Caco-2 (cell line): Measurements from ENCODE around the gene KLHDC3. TPM values are rescaled to one million over a fixed set of nuclear protein-coding genes. Genes with fewer than 3 reads are reported as not detected.

Source experiments
- Bru-seq: library from RNA; stranded (reverse); fragments of 400-500 nt; gene quantifications from one replicate; lab custom pipeline; 2021; lab: Mats Ljungman, UMichigan
- BruChase-seq, 2 experiments: library from RNA; stranded (reverse); fragments of 400-500 nt; gene quantifications; one replicate each; lab custom pipeline; 2021; lab: Mats Ljungman, UMichigan
- BruUV-seq: library from RNA; stranded (reverse); fragments of 400-500 nt; replicated peaks from 2 replicates; lab custom pipeline; 2021; lab: Mats Ljungman, UMichigan
- CTCF ChIA-PET: fragments of 300-600 bp; sonication (Branson Sonifier 250); formaldehyde crosslinking; loops from one replicate; lab custom pipeline; 2022; ENCODE audit warnings: antibody characterized with exemption; lab: Charles Lee
- POLR2A ChIA-PET: fragments of 300-600 bp; sonication (Branson Sonifier 250); formaldehyde crosslinking; loops from one replicate; lab custom pipeline; 2022; ENCODE audit warnings: antibody characterized with exemption; lab: Charles Lee
- DNase-seq, 2 experiments: peaks; one replicate each; pipeline versions ENCODE4 v3.0.0 to v3.0.0-alpha.2; 2020 to 2022
- H3K27me3 ChIP-seq: replicated peaks from 2 replicates; pipeline ENCODE4 v1.6.0; 2011; ENCODE audit warnings: low read length; ENCODE audit not compliant: control insufficient read depth, insufficient read depth
- H3K36me3 ChIP-seq: 2 replicates; pipeline ENCODE4 v1.5.1; 2011; ENCODE audit warnings: low read length; ENCODE audit not compliant: control insufficient read depth, insufficient read depth
- H3K4me1 ChIP-seq: fragments of 250-450 bp; sonication (Bioruptor Pico); 2 replicates; pipeline ENCODE4 v1.5.1; 2020; ENCODE audit warnings: mild to moderate bottlenecking
- H3K4me3 ChIP-seq: 2 replicates; pipeline ENCODE4 v1.5.1; 2011; ENCODE audit warnings: low read depth, mild to moderate bottlenecking, control low read depth, low read length
- H3K9me3 ChIP-seq: fragments of 250-450 bp; sonication (Bioruptor Pico); 2 replicates; pipeline ENCODE4 v1.5.1; 2020; ENCODE audit warnings: mild to moderate bottlenecking, moderate library complexity
- H3K27ac Mint-ChIP-seq: one replicate; pipeline ENCODE4 v1.8.0; 2022; ENCODE audit warnings: mixed read lengths; ENCODE audit not compliant: unreplicated experiment
- H3K27me3 Mint-ChIP-seq: one replicate; pipeline ENCODE4 v1.8.0; 2022; ENCODE audit warnings: mixed read lengths; ENCODE audit not compliant: insufficient read depth, unreplicated experiment
- H3K36me3 Mint-ChIP-seq: one replicate; pipeline ENCODE4 v1.8.0; 2022; ENCODE audit warnings: mild to moderate bottlenecking, mixed read lengths; ENCODE audit not compliant: insufficient read depth, unreplicated experiment
- H3K4me1 Mint-ChIP-seq: one replicate; pipeline ENCODE4 v1.8.0; 2022; ENCODE audit warnings: low read depth, mixed read lengths; ENCODE audit not compliant: unreplicated experiment
- H3K4me3 Mint-ChIP-seq: one replicate; pipeline ENCODE4 v1.8.0; 2022; ENCODE audit warnings: mild to moderate bottlenecking, moderate library complexity, mixed read lengths; ENCODE audit not compliant: unreplicated experiment
- H3K9me3 Mint-ChIP-seq: one replicate; pipeline ENCODE4 v1.8.0; 2022; ENCODE audit warnings: mixed read lengths; ENCODE audit not compliant: unreplicated experiment
- CTCF ChIP-seq, 2 experiments: fragments of 200-600 bp in 1 of 2; IDR thresholded peaks; 1 replicate in 1 of 2; 2 replicates in 1 of 2; pipeline versions ENCODE4 v1.5.1 to v1.8.0; 2011 to 2022; ENCODE audit warnings: antibody characterized with exemption in 1 of 2, control low read depth in 1 of 2, inconsistent platforms in 1 of 2, low read depth in 1 of 2, low read length in 1 of 2, mild to moderate bottlenecking in 1 of 2, moderate library complexity in 1 of 2; ENCODE audit not compliant: insufficient read depth in 1 of 2, severe bottlenecking in 1 of 2, unreplicated experiment in 1 of 2
- intact Hi-C: fragments of 100-400 bp; cut with micrococcal nuclease; formaldehyde crosslinking; loops from one replicate; pipeline ENCODE4 v1.10.0; 2022; ENCODE audit not compliant: unreplicated experiment
- long read RNA-seq: library from polyadenylated mRNA; stranded (forward); transcript quantifications from one replicate; pipeline ENCODE4 v2.0.0, GENCODE V29; 2022
- total RNA-seq: library from RNA; stranded (reverse); gene quantifications from 2 replicates; pipeline ENCODE4 v1.2.3, GENCODE V29; 2022

KLHDC3 gene
- total RNA-seq: 62.9 and 66.8 TPM in 2 replicates
- Bru-seq, nascent RNA: percentile 59 among the genes with signal in this experiment
- percentile 69 among the genes with signal in this experiment for BruChase-seq, experiment 1, labeled RNA remaining after a 2-hour chase
- percentile 84 among the genes with signal in this experiment for BruChase-seq, experiment 2, labeled RNA remaining after a 6-hour chase
- long read RNA-seq, transcript KLHDC3-202 (11 exons, 1,909 nt): major isoform, 197 of 218 reads
- long read RNA-seq, partial matches to known transcripts: 6 of 218 reads
- long read RNA-seq, other reads (novel, unspliced or antisense): 14 of 218 reads

GRCh38 chr6:43013843-43014433 is at the start of gene KLHDC3, which contains the start of gene MEA1:
Gene KLHDC3 (plus strand): TSS chr6:43014249. CDS start chr6:43017193, 2,944 bp downstream.
Gene MEA1 (minus strand): TSS chr6:43013946. CDS start chr6:43013813, 133 bp downstream.
- H3K36me3 ChIP-seq: no peaks in the 10 kb centered on the region; the same call in 1 of the 2 replicates

DNA sequence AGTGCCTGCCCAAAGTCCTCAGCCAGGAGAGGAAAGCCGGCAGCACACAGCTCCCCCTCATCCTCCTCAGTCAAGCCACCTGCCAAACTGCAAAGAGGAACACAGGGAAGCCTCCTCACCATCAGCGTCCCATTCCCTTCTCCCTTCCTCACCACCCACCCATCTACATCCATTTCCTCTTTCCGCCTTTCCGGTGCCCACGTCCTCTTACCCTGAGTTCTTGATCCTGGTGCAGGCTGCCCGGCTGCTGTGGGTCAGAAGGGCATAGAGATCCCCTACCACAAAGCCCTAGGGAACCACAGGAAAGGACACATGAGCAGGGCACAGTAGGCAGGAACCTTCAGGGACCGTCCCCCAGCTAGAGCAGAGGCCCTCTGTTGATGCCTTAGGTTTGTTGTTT is 47.5 kb upstream of the KLHDC3 start:
- CTCF ChIA-PET: interaction anchor here (1.6 kb wide), 1 partner anchor 18 kb away, joined by 3 read pairs; the partner anchor contains the start of gene PPP2R5D

More at GRCh38 chr6:43013843-43014433, at the start of gene KLHDC3, which contains the start of gene MEA1:
- peak; percentile 99 for DNase-seq
- Mint-ChIP-seq H3K4me3 (peak within 1 kb of the TSS; percentile 89), H3K27ac (peak within 1 kb of the TSS; percentile 80), H3K9me3 (no peaks in the 10 kb centered on the region), H3K27me3 (no peaks in the 10 kb centered on the region), H3K4me1 (peaks cover 21% of the 10 kb centered on the region), H3K36me3 (peaks cover 44% of the 10 kb centered on the region)
- no peaks in the 10 kb centered on the region for H3K9me3 ChIP-seq
- POLR2A ChIA-PET: interaction anchor here (0.5 to 2.2 kb wide), 16 partner anchors 8 to 1374 kb away, joined by 3 to 24 read pairs (median 4); partner anchors contain the start of genes BICRAL, CNPY3, CUL7 and KLC4
- peak within 1 kb of the TSS; percentile 68 for H3K4me3 ChIP-seq
- no TSS peak for BruUV-seq
- intact Hi-C loops: loop anchor here (1.0 kb wide), 1 partner anchor 46 kb away; no protein-coding TSS in a partner anchor
- H3K4me1 ChIP-seq: 0 out of 2 replicates have a peak, but pooled peaks cover 4% of the 10 kb centered on the region
- TF ChIP-seq CTCF (IDR thresholded peaks at IDR 0.05; ENCODE audit: insufficient read depth in 1 of 2, low read depth in 1 of 2, low read length in 1 of 2, severe bottlenecking in 1 of 2, unreplicated experiment in 1 of 2): no peak
- no peaks in the 10 kb centered on the region for H3K27me3 ChIP-seq
- CTCF ChIA-PET: interaction anchor here (0.7 to 2.0 kb wide), 5 partner anchors 18 to 158 kb away, joined by 3 to 7 read pairs (median 3); partner anchors contain the start of gene PEX6

More for the DNA sequence above, 47.5 kb upstream of the KLHDC3 start:
- Mint-ChIP-seq H3K27ac (no peak overlapping the region), H3K9me3 (no peaks in the 10 kb centered on the region), H3K4me1 (peaks cover 4% of the 10 kb centered on the region), H3K4me3 (no peak overlapping the region), H3K36me3 (peaks cover 5% of the 10 kb centered on the region), H3K27me3 (no peaks in the 10 kb centered on the region)
- intact Hi-C loops: no loop called here
- 0 out of 2 replicates have a peak, but pooled peaks cover 6% of the 10 kb centered on the region for H3K4me1 ChIP-seq
- H3K36me3 ChIP-seq: no peaks in the 10 kb centered on the region
- POLR2A ChIA-PET: no interaction called here
- DNase-seq: no peak
- H3K9me3 ChIP-seq: no peaks in the 10 kb centered on the region
- H3K4me3 ChIP-seq: no peak overlapping the region
- no TSS peak for BruUV-seq
- no peak for TF ChIP-seq CTCF (IDR thresholded peaks at IDR 0.05; ENCODE audit: insufficient read depth in 1 of 2, low read depth in 1 of 2, low read length in 1 of 2, severe bottlenecking in 1 of 2, unreplicated experiment in 1 of 2)
- no peaks in the 10 kb centered on the region for H3K27me3 ChIP-seq
